HepG2 (cell line): Measurements from ENCODE around the gene OCSTAMP.

Experiments
- CTCF ChIP-seq: sonication (generic); formaldehyde crosslinking; IDR thresholded peaks from 2 replicates; pipeline ENCODE4 v1.5.0; 2020; ENCODE audit warnings: mild to moderate bottlenecking, missing genetic modification reagents, moderate library complexity
- HCFC1 ChIP-seq: fragments of 150-350 bp; IDR thresholded peaks from 2 replicates; pipeline ENCODE4 v1.6.1; 2014; ENCODE audit warnings: low read depth, low read length
- PBX3 ChIP-seq: sonication (generic); formaldehyde crosslinking; IDR thresholded peaks from 2 replicates; pipeline ENCODE4 v1.8.1; 2023; ENCODE audit warnings: missing genetic modification reagents, inconsistent platforms, borderline replicate concordance
- POLR2A ChIP-seq, 2 experiments: IDR thresholded peaks; 2 replicates each; pipeline ENCODE4 v1.6.1; 2011; ENCODE audit warnings: low read depth in 2 of 2, low read length in 2 of 2, mild to moderate bottlenecking in 1 of 2, moderate library complexity in 1 of 2; ENCODE audit not compliant: insufficient read depth in 1 of 2
- RXRA ChIP-seq: sonication (generic); formaldehyde crosslinking; IDR thresholded peaks from 2 replicates; pipeline ENCODE4 v1.5.1; 2020; ENCODE audit warnings: missing genetic modification reagents
- ZIK1 ChIP-seq: sonication (generic); formaldehyde crosslinking; IDR thresholded peaks from 2 replicates; pipeline ENCODE4 v1.5.0; 2020; ENCODE audit warnings: mild to moderate bottlenecking, low read depth, missing genetic modification reagents, borderline replicate concordance
- ZNF839 ChIP-seq: sonication (generic); formaldehyde crosslinking; IDR thresholded peaks from 2 replicates; pipeline ENCODE4 v1.4.0; 2020; ENCODE audit warnings: missing genetic modification reagents, mild to moderate bottlenecking, borderline replicate concordance

- TF ChIP-seq POLR2A (IDR thresholded peaks at IDR 0.05; ENCODE audit: insufficient read depth in 1 of 2, low read depth in 2 of 2, low read length in 2 of 2), result no peak
- TF ChIP-seq RXRA, result no peak
- TF ChIP-seq CTCF (CRISPR knock-in tag), result no peak
- TF ChIP-seq ZIK1 (CRISPR knock-in tag), result no peak
- no peak for TF ChIP-seq ZNF839 (CRISPR knock-in tag)
- no peak for TF ChIP-seq PBX3 (CRISPR knock-in tag)
- TF ChIP-seq HCFC1, result no peak
Measured at GRCh38 chr20:46523696-46524328, 26.6 kb downstream of the OCSTAMP start.
